Activated CD4-positive, CD25-positive, alpha-beta regulatory T cell treated with anti-CD3 and anti-CD28 coated beads, Interleukin-2, amount 50 U/mL, for 72 hours (primary cell): ENCODE measurements around the gene SPHK2.
A peak's percentile ranks its signal among the peaks of the same experiment; 100 is the strongest.
"Not testable (repeated sequence)": the region's sequence is repeated elsewhere in the genome, so short reads cannot be mapped to it uniquely, and the experiment has no call there.

Experiments
- DNase-seq: peaks from one replicate; pipeline ENCODE4 v3.0.0; 2021

SPHK2 gene

DNA sequence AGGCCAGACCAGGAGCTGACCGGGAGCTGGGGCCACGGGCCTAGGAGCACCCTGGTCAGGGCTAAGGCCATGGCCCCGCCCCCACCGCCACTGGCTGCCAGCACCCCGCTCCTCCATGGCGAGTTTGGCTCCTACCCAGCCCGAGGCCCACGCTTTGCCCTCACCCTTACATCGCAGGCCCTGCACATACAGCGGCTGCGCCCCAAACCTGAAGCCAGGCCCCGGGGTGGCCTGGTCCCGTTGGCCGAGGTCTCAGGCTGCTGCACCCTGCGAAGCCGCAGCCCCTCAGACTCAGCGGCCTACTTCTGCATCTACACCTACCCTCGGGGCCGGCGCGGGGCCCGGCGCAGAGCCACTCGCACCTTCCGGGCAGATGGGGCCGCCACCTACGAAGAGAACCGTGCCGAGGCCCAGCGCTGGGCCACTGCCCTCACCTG is 6.6 kb downstream of the SPHK2 start:
- no peak for DNase-seq

DNA sequence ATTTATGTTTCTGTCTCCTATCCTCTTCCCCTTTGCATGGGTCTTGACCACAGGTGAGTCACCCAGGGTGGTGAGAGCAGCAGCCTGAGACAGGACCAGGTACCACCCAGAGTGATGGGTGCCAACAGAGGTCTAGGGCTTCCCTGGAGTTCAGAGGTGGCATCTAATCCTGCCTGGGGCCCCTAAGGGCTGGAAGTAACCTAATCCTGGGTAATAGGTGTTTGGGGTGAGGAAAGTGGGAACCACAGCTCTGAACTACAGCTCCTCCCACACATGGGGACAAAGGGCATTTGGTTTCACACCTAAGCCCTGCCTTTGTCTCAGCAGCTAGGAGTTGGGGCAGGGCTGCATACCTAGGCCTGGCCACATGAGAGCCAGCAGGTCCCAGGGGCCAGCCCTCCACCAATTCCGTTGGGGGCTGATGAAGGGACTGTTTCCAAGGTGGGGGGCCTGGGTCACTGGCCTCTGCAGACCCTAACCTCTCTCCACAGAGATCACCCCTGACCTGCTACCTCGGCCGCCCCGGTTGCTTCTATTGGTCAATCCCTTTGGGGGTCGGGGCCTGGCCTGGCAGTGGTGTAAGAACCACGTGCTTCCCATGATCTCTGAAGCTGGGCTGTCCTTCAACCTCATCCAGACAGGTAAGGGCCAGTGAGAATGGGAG is 8.0 kb downstream of the SPHK2 start:
- no peak for DNase-seq

- DNase-seq, result no peak
Measured at GRCh38 chr19:48627865-48628314, 8.6 kb downstream of the SPHK2 start.

DNA sequence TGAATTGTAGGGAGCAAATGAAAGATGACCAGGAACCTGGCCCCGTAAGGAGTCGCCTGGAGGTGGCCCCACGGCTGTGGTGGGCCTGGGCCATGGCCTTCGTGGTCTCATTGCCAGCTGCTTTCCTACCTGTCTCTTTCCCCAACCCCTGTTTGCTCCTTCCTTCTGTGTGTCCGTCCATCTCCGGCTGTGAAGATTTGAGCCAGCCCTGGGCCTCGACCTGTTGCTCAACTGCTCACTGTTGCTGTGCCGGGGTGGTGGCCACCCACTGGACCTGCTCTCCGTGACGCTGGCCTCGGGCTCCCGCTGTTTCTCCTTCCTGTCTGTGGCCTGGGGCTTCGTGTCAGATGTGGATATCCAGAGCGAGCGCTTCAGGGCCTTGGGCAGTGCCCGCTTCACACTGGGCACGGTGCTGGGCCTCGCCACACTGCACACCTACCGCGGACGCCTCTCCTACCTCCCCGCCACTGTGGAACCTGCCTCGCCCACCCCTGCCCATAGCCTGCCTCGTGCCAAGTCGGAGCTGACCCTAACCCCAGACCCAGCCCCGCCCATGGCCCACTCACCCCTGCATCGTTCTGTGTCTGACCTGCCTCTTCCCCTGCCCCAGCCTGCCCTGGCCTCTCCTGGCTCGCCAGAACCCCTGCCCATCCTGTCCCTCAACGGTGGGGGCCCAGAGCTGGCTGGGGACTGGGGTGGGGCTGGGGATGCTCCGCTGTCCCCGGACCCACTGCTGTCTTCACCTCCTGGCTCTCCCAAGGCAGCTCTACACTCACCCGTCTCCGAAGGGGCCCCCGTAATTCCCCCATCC is 9.4 kb downstream of the SPHK2 start:
- no peak for DNase-seq

- no peak for DNase-seq
Measured at GRCh38 chr19:48629297-48629598, 9.9 kb downstream of the SPHK2 start.

- DNase-seq, result no peak
Measured at GRCh38 chr19:48629599-48630295, 10.4 kb downstream of the SPHK2 start.

GRCh38 chr19:48630296-48631063 is 11.2 kb downstream of the SPHK2 start:
- DNase-seq, result no peak

DNA sequence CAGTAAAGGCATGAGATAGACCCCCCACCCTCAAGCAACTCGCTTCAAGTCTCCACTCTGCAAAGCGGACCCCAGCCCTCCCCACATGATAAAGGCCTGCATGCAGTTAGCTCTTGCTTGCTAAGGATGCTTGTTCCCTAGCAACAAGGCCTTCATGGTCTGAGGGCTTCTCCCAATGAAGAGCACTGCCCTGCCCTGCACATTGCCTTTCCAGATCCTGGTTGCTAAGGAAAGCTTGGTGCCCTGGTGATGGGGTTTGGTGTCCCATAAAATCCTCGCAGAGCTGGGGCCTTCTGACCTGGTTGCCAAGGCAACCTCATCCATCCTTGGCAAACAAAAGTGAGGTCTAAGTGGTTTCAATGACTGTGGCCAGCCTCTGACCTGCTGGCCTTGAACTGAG is 11.9 kb downstream of the SPHK2 start:
- no peak for DNase-seq

GRCh38 chr19:48632286-48632685 is 13.0 kb downstream of the SPHK2 start:
- DNase-seq, result not testable (repeated sequence)

DNA sequence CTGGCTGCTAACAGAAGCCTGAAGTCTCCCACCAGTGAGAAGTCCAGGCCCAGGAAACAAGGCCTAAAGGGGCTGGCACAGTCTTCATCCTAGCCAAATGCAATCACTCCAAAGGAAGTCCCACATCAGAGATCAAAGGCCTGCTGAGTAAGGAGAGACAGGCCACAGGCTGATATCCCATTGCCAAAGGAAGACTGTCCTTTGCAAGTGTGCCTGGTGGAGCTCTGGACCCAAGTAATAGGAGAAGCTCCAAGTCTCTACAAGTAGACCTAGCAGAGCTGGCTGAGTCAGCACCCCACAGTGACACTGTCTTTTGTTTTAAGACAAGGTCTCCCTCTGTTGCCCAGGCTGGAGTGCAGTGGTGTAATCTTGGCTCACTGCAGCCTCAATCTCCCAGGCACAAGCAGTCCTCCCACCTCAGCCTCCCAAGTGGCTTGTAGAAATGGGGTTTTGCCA is 13.4 kb downstream of the SPHK2 start:
- no peak for DNase-seq

GRCh38 chr19:48633148-48634035 is 14.1 kb downstream of the SPHK2 start:
- DNase-seq, result no peak

DNA sequence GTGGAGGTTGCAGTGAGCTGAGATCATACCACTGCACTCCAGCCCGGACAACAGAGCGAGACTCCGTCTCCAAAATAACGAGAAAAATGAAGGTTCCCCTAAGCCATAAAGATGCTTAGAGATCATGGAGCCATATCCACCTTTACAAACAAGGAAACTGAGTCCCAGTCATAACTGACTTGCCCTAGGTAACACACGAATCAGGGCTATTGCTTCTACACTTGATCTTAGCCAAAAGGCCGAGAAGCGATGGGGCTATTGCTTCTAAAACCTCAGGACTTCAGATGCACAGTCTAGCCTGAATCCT is 14.7 kb downstream of the SPHK2 start:
- DNase-seq, result no peak

GRCh38 chr19:48634424-48635262 is 15.3 kb downstream of the SPHK2 start:
- peak; percentile 91 for DNase-seq

GRCh38 chr19:48635263-48635965 is 16.1 kb downstream of the SPHK2 start:
- peak; percentile 76 for DNase-seq

DNA sequence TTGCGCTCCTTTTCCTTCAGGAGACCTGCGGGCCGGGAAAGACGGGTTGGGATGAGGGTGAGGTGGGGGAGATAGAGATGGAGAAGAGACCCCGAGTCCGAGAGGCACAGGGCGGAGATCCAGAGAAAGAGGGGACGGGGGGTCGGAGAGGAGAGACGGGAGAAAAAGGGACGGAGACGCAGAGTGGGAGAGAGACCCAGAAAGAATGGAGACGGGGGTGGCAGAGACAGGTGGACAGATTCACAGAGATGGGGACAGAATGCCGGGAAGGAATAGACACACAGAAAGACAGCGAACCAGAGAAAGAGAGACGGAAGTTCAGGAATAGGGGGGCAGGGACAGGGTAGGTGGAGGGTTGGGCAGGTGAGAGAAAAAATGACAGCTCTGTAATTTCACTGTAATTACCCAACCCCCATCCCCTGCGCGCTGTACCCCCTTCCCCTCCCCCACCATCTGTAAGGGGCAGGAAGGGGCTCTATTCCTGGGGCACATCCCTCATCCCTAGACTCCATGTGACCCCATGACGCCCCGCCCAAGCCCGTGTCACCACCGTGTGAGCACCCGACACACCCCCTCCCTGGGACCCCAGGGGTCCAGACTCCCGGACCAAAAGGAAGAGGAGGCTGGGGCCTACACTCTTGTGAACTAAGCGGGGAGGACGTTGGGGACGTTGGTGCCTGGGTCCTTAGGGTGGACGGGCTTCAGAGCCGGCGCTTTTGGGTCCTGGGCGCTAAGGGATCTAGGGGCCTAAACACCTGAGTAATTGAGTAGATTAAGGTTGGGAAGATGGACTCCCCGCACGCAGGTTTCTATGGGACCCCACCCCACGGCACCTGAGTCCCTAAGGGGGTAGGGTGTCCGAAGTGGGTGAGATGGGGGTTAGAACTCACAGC is 16.9 kb downstream of the SPHK2 start:
- DNase-seq, result no peak

- DNase-seq, result peak; percentile 56
Measured at GRCh38 chr19:48636859-48637448, 17.6 kb downstream of the SPHK2 start, which contains the start of gene DBP. Gene DBP (minus strand): TSS chr19:48637379. CDS start chr19:48636994, 385 bp downstream.

DNA sequence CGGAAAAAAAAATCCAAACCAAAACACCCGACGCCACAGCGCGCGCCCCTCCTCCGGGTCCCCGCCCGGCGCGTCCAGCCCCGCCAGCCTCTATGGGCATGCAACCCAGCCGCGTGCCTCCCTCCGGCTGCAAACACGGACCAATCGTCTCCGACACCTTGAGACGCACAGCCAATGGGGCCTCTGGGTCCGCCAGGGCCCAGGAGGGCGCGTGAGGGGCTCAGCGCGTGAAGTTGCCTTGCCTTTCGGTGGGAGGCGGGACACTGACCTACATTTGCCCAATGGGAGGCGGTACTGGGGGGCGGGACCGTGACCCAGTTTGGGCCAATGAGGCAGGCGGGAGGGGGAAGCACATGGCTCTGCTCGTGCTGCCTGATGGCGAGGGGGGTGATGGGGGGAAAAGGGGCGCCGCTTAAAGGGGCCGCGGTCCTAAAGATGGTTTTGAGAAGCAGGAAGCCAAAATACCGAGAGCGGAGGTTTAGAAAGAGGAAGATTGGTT is 18.2 kb downstream of the SPHK2 start:
- DNase-seq, result peak; percentile 91

DNA sequence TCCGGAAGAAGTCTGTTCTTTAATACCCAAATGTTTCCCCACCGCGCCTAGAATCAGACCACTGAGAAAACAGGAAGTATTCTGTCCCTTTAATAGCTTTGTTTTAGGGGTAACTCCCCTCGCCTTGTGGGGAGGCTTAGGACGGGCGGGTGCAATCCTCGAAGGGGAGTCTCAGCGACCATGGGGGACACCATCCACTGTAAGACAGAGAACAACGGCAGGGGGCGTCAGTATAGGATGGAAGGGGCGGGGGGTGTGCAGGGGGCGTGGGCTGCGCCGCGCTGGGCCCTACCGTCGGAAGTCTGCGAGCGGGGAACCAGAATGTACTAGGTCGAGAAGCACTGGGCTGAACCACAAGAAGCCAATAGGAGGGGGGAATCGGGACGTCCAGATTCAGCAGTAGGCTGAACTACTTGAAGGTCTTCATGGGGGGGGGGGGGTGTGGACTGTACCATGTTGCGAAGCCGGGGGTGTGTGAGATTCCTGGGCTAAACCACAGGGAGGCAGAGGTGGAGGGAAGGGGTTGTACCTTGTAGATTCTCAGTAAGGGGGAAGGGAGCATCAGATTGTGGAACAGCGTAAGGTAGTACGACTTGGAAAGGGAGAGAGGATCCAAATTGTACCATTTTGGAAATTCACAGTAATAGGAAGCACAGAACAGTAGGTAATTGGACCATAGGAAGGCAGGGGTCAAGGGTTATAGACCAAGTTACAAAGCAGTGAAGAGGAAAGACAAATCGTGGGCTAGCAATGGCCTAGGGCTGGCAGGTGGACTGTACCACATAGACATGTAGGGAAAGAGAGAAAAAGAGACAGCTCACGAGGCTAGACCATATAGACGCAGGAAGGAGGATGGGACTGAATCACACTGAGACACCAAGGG is 18.9 kb downstream of the SPHK2 start:
- peak; percentile 69 for DNase-seq
